Liver (tissue), 3 donors: ENCODE results near the gene SLC35C1.
A peak's percentile ranks its signal among the peaks of the same experiment; 100 is the strongest.

Source experiments
- ATF3 ChIP-seq: IDR thresholded peaks from 2 replicates; pipeline ENCODE4 v1.6.1; 2016; ENCODE audit warnings: antibody characterized with exemption
- CTCF ChIP-seq: fragments of 150-350 bp; IDR thresholded peaks from 2 replicates; pipeline ENCODE4 v1.5.1; 2017; ENCODE audit warnings: improper control_type of control experiment, low read depth, low read length; ENCODE audit not compliant: missing input control
- MAX ChIP-seq: IDR thresholded peaks from 2 replicates; pipeline ENCODE4 v1.6.1; 2016; ENCODE audit warnings: antibody characterized with exemption
- RAD21 ChIP-seq, 2 donors: IDR thresholded peaks; 2 replicates each; pipeline ENCODE4 v1.6.1; 2016; ENCODE audit warnings: antibody characterized with exemption in 2 of 2, mild to moderate bottlenecking in 2 of 2
- REST ChIP-seq: IDR thresholded peaks from 2 replicates; pipeline ENCODE4 v1.6.1; 2016; ENCODE audit warnings: antibody characterized with exemption, mild to moderate bottlenecking
- RXRA ChIP-seq, 2 donors: IDR thresholded peaks; 2 replicates each; pipeline ENCODE4 v1.6.1; 2017 to 2018; ENCODE audit warnings: antibody characterized with exemption in 2 of 2, mild to moderate bottlenecking in 1 of 2
- SP1 ChIP-seq: IDR thresholded peaks from 2 replicates; pipeline ENCODE4 v1.6.1; 2018; ENCODE audit warnings: antibody characterized with exemption, mild to moderate bottlenecking
- donor health status: healthy.
- donor health status: healthy.

- no peak for TF ChIP-seq CTCF
- no peak for TF ChIP-seq RAD21 (IDR thresholded peaks at IDR 0.05)
- TF ChIP-seq ATF3, result no peak
- TF ChIP-seq SP1, result no peak
- peak; percentile 20 for TF ChIP-seq MAX
- peak; percentile 26 for TF ChIP-seq REST
- peak in 1 of 2 donors; percentile 63 for TF ChIP-seq RXRA (IDR thresholded peaks at IDR 0.05)
Observed at GRCh38 chr11:45853332-45854219, 48.6 kb downstream of the SLC35C1 start.
